ENCODE results near the gene UBE2Q1.

Gene UBE2Q1

GRCh38 chr1:154519591-154519991 lies 38.9 kb downstream of the UBE2Q1 start:
- H3K36me3 ChIP-seq (ENCODE audit: control insufficient read depth, insufficient read depth, low read length) = no peaks in the 10 kb centered on the region
- no peak overlapping the region for H3K4me3 ChIP-seq (ENCODE audit: low read length)
- no peak overlapping the region for H3K9ac ChIP-seq (ENCODE audit: low read length)
- H3K27me3 ChIP-seq (ENCODE audit: control insufficient read depth, insufficient read depth, low read length) = no peaks in the 10 kb centered on the region
- H3K9me3 ChIP-seq (ENCODE audit: control insufficient read depth, low read length) = no peaks in the 10 kb centered on the region
- no peaks in the 10 kb centered on the region for H3K4me1 ChIP-seq (ENCODE audit: control insufficient read depth, insufficient read depth, low read length)

DNA sequence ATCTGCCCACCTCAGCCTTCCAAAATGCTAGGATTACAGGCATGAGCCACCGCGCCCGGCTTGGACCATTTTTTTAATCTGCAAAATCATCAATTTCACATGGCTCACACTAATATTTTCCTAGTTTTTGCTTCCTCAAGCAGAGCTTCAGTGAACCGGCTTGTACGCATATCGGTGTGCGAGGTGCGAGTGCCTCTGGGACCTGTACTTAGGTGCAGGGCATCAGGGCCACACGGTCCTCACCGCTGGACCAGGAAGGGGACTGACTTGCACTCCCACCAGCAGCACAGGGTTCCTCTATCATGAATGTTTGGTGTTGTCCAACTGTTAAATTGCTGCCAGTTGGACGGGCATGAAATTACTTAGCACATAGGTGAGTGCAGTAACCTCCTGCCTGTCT lies 40.8 kb downstream of the UBE2Q1 start:
- Histone ChIP-seq H3K36me3 (ENCODE audit: control insufficient read depth, insufficient read depth, low read length) (no peaks in the 10 kb centered on the region), H3K4me1 (ENCODE audit: control insufficient read depth, insufficient read depth, low read length) (no peaks in the 10 kb centered on the region), H3K27me3 (ENCODE audit: control insufficient read depth, insufficient read depth, low read length) (no peaks in the 10 kb centered on the region), H3K9ac (ENCODE audit: low read length) (no peak overlapping the region), H3K4me3 (ENCODE audit: low read length) (no peak overlapping the region), H3K9me3 (ENCODE audit: control insufficient read depth, low read length) (no peaks in the 10 kb centered on the region)

- Histone ChIP-seq H3K4me1 (ENCODE audit: control insufficient read depth, insufficient read depth, low read length) (no peaks in the 10 kb centered on the region), H3K4me3 (ENCODE audit: low read length) (no peak overlapping the region), H3K9me3 (ENCODE audit: control insufficient read depth, low read length) (no peaks in the 10 kb centered on the region), H3K9ac (ENCODE audit: low read length) (no peak overlapping the region), H3K27me3 (ENCODE audit: control insufficient read depth, insufficient read depth, low read length) (no peaks in the 10 kb centered on the region), H3K36me3 (ENCODE audit: control insufficient read depth, insufficient read depth, low read length) (no peaks in the 10 kb centered on the region)
These were observed 44.4 kb downstream of the UBE2Q1 start for GRCh38 chr1:154514066-154514553.

DNA sequence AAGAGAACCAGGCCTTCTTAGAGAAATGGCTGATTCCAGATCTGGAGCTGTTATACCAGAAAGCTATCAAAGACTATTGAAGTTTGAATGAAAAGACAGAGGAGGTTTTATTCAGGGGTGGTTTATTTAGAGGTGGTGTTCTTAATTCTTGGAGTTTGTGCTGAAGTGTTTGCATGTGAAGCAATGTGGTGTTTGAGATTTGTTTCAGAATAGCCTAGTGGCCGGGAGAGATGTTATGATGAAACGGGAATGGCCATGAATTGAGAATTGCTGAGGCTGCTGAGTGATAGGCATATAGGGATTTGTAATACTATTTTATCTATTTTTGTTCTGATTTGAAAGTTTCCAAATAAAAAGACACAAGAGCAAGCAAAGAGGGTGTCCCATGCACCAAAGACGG lies 45.7 kb downstream of the UBE2Q1 start:
- H3K27me3 ChIP-seq (ENCODE audit: control insufficient read depth, insufficient read depth, low read length) = no peaks in the 10 kb centered on the region
- H3K4me1 ChIP-seq (ENCODE audit: control insufficient read depth, insufficient read depth, low read length) = no peaks in the 10 kb centered on the region
- no peak overlapping the region for H3K4me3 ChIP-seq (ENCODE audit: low read length)
- H3K36me3 ChIP-seq (ENCODE audit: control insufficient read depth, insufficient read depth, low read length) = no peaks in the 10 kb centered on the region
- no peaks in the 10 kb centered on the region for H3K9me3 ChIP-seq (ENCODE audit: control insufficient read depth, low read length)
- no peak overlapping the region for H3K9ac ChIP-seq (ENCODE audit: low read length)

DNA sequence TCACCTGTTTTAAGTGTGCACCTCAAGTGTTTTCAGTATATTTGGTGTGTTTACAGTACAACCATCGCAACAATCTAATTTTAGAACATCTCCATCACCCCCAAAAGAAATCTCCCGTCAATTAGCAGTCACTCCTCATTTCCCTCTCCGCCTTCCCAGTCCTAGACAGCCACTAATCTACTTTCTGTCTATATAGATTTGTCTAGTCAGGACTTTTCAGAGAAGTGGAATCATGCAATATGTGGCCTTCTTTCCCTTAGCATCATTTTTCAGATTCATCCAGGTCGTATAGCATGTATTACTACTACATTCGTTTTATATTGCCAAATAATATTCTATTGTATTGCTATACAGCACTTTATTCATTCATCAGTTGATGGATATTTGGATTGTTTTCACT lies 54.6 kb downstream of the UBE2Q1 start:
- Histone ChIP-seq H3K9me3 (ENCODE audit: control insufficient read depth, low read length) (no peaks in the 10 kb centered on the region), H3K27me3 (ENCODE audit: control insufficient read depth, insufficient read depth, low read length) (peaks cover 52% of the 10 kb centered on the region), H3K4me1 (ENCODE audit: control insufficient read depth, insufficient read depth, low read length) (peaks cover 5% of the 10 kb centered on the region), H3K9ac (ENCODE audit: low read length) (no peak overlapping the region), H3K4me3 (ENCODE audit: low read length) (no peak overlapping the region), H3K36me3 (ENCODE audit: control insufficient read depth, insufficient read depth, low read length) (no peaks in the 10 kb centered on the region)

- no peak overlapping the region for H3K9ac ChIP-seq (ENCODE audit: low read length)
- H3K27me3 ChIP-seq (ENCODE audit: control insufficient read depth, insufficient read depth, low read length) = peaks cover 52% of the 10 kb centered on the region
- H3K9me3 ChIP-seq (ENCODE audit: control insufficient read depth, low read length) = no peaks in the 10 kb centered on the region
- no peaks in the 10 kb centered on the region for H3K36me3 ChIP-seq (ENCODE audit: control insufficient read depth, insufficient read depth, low read length)
- peaks cover 5% of the 10 kb centered on the region for H3K4me1 ChIP-seq (ENCODE audit: control insufficient read depth, insufficient read depth, low read length)
- H3K4me3 ChIP-seq (ENCODE audit: low read length) = no peak overlapping the region
These were observed 55.7 kb downstream of the UBE2Q1 start for GRCh38 chr1:154502744-154503115.

GRCh38 chr1:154502066-154502743 lies 56.3 kb downstream of the UBE2Q1 start, which contains the start of the genes SHE and TDRD10:
TSS of gene SHE (minus strand) at chr1:154502412. CDS start at chr1:154502026, 386 bp downstream.
TSS of gene TDRD10 (plus strand) at chr1:154502219. CDS start at chr1:154506904, 4,685 bp downstream.
- H3K9ac ChIP-seq (ENCODE audit: low read length) = peak within 1 kb of the TSS; percentile 29
- no peak within 1 kb of the TSS for H3K4me3 ChIP-seq (ENCODE audit: low read length)
- H3K27me3 ChIP-seq (ENCODE audit: control insufficient read depth, insufficient read depth, low read length) = peaks cover 52% of the 10 kb centered on the region
- H3K4me1 ChIP-seq (ENCODE audit: control insufficient read depth, insufficient read depth, low read length) = peaks cover 5% of the 10 kb centered on the region
- H3K36me3 ChIP-seq (ENCODE audit: control insufficient read depth, insufficient read depth, low read length) = no peaks in the 10 kb centered on the region
- no peaks in the 10 kb centered on the region for H3K9me3 ChIP-seq (ENCODE audit: control insufficient read depth, low read length)

DNA sequence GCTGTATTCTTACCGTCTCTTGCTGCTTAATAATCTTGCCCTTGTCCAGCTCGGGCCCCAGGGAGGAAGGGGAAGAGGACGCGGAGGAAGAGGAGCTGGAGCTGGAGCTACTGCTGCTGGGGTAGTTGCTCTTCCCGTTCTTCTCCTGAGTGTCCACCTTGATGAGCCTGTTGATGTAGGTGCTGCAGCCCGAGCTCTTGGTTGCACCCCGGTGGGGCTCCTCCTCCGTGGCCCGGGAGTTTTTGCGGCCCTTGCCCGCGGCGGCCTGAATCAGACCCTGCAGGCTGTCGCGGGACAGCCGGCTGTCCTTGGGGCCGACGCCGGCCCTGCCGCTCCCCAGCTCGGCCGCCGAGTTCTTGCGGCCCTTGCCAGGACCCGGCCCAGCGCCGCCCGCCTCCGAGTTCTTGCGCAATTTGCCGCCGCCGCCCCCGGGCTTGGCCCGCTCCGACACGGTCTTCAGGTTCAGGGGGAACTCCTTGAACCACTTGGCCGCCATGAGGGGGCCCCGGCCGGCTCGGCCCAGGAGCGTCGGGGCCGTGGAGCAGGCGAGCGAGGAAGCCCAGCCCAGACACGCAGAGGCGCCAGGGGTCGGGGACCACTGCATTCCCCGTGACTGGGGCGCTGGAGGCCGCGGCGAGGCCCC lies 56.9 kb downstream of the UBE2Q1 start:
- peak overlapping the region; percentile 29 for H3K9ac ChIP-seq (ENCODE audit: low read length)
- H3K36me3 ChIP-seq (ENCODE audit: control insufficient read depth, insufficient read depth, low read length) = no peaks in the 10 kb centered on the region
- no peaks in the 10 kb centered on the region for H3K9me3 ChIP-seq (ENCODE audit: control insufficient read depth, low read length)
- no peak overlapping the region for H3K4me3 ChIP-seq (ENCODE audit: low read length)
- peaks cover 5% of the 10 kb centered on the region for H3K4me1 ChIP-seq (ENCODE audit: control insufficient read depth, insufficient read depth, low read length)
- peaks cover 52% of the 10 kb centered on the region for H3K27me3 ChIP-seq (ENCODE audit: control insufficient read depth, insufficient read depth, low read length)

- H3K4me1 ChIP-seq (ENCODE audit: control insufficient read depth, insufficient read depth, low read length) = peaks cover 5% of the 10 kb centered on the region
- no peak overlapping the region for H3K4me3 ChIP-seq (ENCODE audit: low read length)
- peaks cover 49% of the 10 kb centered on the region for H3K27me3 ChIP-seq (ENCODE audit: control insufficient read depth, insufficient read depth, low read length)
- H3K36me3 ChIP-seq (ENCODE audit: control insufficient read depth, insufficient read depth, low read length) = no peaks in the 10 kb centered on the region
- no peaks in the 10 kb centered on the region for H3K9me3 ChIP-seq (ENCODE audit: control insufficient read depth, low read length)
- no peak overlapping the region for H3K9ac ChIP-seq (ENCODE audit: low read length)
These were observed 57.9 kb downstream of the UBE2Q1 start for GRCh38 chr1:154500533-154500932.

- peaks cover 5% of the 10 kb centered on the region for H3K4me1 ChIP-seq (ENCODE audit: control insufficient read depth, insufficient read depth, low read length)
- H3K27me3 ChIP-seq (ENCODE audit: control insufficient read depth, insufficient read depth, low read length) = peaks cover 49% of the 10 kb centered on the region
- no peaks in the 10 kb centered on the region for H3K36me3 ChIP-seq (ENCODE audit: control insufficient read depth, insufficient read depth, low read length)
- no peak overlapping the region for H3K9ac ChIP-seq (ENCODE audit: low read length)
- H3K4me3 ChIP-seq (ENCODE audit: low read length) = no peak overlapping the region
- H3K9me3 ChIP-seq (ENCODE audit: control insufficient read depth, low read length) = no peaks in the 10 kb centered on the region
These were observed 59.0 kb downstream of the UBE2Q1 start for GRCh38 chr1:154499446-154499845.
